ENCODE results near the gene SUPT20HL1.

DNA sequence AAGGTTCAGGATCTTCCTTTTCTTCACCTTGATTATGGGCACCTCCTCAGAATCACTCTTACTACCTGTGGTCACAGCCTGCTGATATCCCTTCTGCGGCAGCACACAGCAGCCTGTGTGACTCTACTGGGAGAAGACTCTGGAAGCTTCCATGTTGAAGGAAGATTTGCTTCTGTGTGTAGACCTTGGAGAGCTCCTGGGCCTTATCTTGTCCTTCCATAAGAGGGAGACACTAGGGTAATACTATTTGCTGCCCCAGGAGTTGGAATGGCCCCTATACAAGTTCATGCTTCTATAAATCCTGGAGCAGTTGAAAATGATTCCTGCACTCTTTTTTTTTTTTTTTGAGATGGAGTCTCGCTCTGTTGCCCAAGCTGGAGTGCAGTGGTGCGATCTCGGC, 10.2 kb upstream of the SUPT20HL1 start:
- TF ChIP-seq CSDC2 (CRISPR knock-in tag; IDR thresholded peaks at IDR 0.05) (no peak), ZNF8 (CRISPR knock-in tag; IDR thresholded peaks at IDR 0.05) (no peak), RARB (CRISPR knock-in tag; IDR thresholded peaks at IDR 0.05) (no peak), ZNF70 (CRISPR knock-in tag; IDR thresholded peaks at IDR 0.05) (no peak), SNAI2 (CRISPR knock-in tag; IDR thresholded peaks at IDR 0.05) (no peak), ZC3H10 (CRISPR knock-in tag; IDR thresholded peaks at IDR 0.05) (no peak)
- TF ChIP-seq, protein P1, sequence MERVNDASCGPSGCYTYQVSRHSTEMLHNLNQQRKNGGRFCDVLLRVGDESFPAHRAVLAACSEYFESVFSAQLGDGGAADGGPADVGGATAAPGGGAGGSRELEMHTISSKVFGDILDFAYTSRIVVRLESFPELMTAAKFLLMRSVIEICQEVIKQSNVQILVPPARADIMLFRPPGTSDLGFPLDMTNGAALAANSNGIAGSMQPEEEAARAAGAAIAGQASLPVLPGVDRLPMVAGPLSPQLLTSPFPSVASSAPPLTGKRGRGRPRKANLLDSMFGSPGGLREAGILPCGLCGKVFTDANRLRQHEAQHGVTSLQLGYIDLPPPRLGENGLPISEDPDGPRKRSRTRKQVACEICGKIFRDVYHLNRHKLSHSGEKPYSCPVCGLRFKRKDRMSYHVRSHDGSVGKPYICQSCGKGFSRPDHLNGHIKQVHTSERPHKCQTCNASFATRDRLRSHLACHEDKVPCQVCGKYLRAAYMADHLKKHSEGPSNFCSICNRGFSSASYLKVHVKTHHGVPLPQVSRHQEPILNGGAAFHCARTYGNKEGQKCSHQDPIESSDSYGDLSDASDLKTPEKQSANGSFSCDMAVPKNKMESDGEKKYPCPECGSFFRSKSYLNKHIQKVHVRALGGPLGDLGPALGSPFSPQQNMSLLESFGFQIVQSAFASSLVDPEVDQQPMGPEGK (CRISPR knock-in tag; IDR thresholded peaks at IDR 0.05; ENCODE audit: borderline replicate concordance), result no peak
